ENCODE measurements around the gene SRRM3.
"Not testable (repeated sequence)": the region's sequence is repeated elsewhere in the genome, so short reads cannot be mapped to it uniquely, and the experiment has no call there.

Gene SRRM3

GRCh38 chr7:76334320-76334967 lies 132.7 kb downstream of the SRRM3 start:
- TF ChIP-seq POLR2AphosphoS5 (IDR thresholded peaks at IDR 0.05; ENCODE audit: low read depth, low read length) (0 out of 2 replicates have a peak, but pooled peaks have one; percentile 34), POU2F2 (IDR thresholded peaks at IDR 0.05; ENCODE audit: low read depth, low read length) (no peak)
- no peak for DNase-seq (ENCODE audit: insufficient read length, low spot score)
- FAIRE-seq: no peak

GRCh38 chr7:76335417-76335816 lies 133.7 kb downstream of the SRRM3 start:
- not testable (repeated sequence) for FAIRE-seq; DNase-seq (ENCODE audit: insufficient read length, low spot score)

- FAIRE-seq (no peak), DNase-seq (ENCODE audit: insufficient read length, low spot score) (no peak)
- TF ChIP-seq POLR2AphosphoS5 (IDR thresholded peaks at IDR 0.05; ENCODE audit: low read depth, low read length): no peak
- TF ChIP-seq PAX5 (IDR thresholded peaks at IDR 0.05; ENCODE audit: insufficient read depth, low read length, severe bottlenecking): no peak
- TF ChIP-seq TAF1 (IDR thresholded peaks at IDR 0.05; ENCODE audit: low read depth, low read length): no peak
- TF ChIP-seq POU2F2 (IDR thresholded peaks at IDR 0.05; ENCODE audit: low read depth, low read length): no peak
- TF ChIP-seq SPI1 (IDR thresholded peaks at IDR 0.05; ENCODE audit: low read depth, low read length): no peak
- no peak for TF ChIP-seq POLR2A (IDR thresholded peaks at IDR 0.05; ENCODE audit: low read depth, low read length)
Measured at GRCh38 chr7:76336094-76336493, 134.4 kb downstream of the SRRM3 start.

All from GM12891 (cell line).